NCI-H446 treated with DMSO at 0.1 percent for 48 hours (cell line): Measurements from ENCODE around the gene PLTP.
"Not testable (repeated sequence)": the region's sequence is repeated elsewhere in the genome, so short reads cannot be mapped to it uniquely, and the experiment has no call there.

Experiments
- DNase-seq: peaks from one replicate; lab custom pipeline; 2025; lab: John Stamatoyannopoulos, UW

The PLTP gene

DNA sequence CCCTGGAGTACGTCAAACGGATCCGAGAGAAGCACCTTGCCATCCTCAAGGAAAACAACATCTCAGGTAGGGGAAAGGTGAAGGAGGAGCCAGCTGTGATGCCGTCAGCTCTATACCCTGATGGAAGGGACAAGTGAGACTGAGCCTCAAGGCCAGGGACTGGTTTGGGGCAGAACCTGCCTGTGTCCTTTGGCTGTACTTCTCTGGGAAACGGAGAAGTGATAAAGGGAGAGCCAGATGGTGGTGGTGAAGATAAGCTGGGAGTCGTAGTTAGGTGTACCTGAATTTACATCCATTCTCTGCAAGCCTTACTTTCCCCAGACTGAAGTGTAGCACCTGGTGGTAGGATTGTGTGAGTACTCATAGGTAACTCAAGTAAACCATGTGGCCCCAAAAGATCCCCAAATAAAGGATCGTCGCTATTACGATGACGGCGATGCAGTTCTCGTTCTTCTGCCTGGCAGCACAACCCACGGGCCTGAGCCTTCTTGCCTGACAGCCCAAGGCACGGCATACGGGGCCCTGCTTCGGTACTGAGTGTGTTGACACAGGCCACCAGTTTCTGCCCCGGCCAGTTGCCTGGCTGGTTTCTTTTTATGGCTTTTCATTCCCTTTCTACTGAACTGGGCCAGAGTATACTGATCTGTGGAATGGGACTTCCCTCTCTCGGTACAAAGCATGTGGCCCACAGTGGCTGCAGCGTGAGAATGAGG is 33.2 kb upstream of the PLTP start:
- DNase-seq = no peak

DNA sequence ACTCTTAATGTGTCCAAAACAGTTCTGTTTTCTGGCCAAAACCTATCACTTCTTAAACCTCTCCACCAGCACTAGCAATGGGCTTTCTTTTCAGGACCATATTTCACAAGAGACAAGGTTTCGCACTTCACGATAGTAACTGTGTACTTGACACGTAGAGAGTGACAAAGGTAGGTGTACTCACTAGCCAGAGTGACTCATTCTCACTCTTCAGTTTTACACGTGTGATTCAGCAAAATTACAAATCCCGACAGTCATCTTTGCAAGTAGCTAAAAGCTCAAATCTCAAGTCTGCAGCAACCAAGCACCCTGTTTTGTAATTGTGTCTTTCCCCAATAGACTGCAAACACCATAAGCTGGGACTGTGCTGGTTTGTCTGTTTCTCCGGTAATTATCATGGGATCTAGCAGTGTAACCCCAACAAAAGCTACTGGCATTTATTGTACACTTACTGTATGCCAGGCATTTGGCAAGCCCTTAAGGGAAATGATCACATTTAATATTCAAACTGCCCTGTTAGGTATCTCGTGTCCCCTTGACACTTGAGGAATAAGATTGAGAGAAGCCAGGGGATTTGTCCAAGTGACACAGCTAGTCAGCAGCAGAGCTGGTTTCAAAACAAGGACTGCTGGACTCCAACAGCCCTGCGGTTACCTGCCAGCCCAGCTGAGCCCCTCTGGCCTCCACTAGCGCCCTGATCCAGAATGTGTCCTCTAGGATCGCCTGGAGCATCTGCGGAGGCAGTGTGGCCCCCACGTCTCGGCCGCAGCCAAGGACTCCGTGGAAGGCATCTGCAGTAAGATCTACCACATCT is 32.4 kb upstream of the PLTP start:
- DNase-seq = no peak

DNA sequence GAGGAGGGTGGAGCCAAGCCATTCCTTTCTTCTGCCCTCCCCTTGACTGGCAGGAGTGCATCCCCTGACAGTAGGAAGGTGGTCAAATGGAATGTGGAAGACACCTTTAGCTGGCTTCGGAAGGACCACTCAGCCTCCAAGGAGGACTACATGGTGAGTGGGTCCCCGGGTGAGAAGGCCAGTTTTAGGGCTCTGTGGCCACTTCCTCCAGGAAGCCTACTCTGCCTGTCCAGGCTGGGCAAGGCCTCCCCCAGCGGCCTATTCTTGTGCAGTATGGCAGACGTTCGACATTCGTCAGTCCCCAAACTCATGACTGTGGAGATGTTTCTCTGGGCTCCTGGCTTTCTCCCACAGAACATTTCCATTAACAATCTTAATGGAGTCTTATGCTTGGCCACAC is 31.7 kb upstream of the PLTP start:
- no peak for DNase-seq

DNA sequence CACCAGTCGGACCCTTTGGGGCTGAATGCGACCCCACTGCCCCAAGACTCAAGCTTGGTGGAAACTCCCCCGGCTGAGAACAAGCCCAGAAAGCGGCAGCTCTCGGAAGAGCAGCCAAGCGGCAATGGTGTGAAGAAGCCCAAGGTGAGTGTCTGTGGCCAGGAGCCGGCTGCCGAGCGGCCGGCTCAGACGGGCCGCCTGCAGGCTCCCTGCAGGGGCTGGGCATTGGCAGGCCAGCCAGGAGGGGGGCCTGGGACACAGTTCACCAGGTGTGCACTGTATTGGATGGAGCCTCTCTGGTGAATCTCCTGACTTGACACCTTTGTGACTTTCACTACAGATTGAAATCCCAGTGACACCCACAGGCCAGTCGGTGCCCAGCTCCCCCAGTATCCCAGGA is 28.5 kb upstream of the PLTP start:
- no peak for DNase-seq

DNA sequence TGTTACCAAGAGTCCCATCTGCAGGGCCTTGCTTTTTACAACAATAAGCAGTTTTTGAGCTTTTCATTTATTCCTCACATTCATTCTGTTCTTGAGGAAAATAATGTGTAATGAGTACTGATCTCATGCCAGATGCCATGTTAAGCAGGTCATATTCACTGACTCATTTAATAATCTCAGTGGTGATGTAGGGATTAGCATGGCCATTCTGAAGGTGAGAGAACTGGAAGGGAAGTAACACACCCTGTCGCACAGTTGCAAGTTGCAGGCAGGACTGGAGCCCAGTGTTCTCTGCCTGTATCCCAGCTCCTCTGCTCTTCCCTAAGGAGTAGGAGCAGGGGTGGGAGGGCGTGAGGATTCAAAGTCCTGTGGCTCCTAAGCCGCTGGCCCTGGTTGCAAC is 28.1 kb upstream of the PLTP start:
- DNase-seq = no peak

DNA sequence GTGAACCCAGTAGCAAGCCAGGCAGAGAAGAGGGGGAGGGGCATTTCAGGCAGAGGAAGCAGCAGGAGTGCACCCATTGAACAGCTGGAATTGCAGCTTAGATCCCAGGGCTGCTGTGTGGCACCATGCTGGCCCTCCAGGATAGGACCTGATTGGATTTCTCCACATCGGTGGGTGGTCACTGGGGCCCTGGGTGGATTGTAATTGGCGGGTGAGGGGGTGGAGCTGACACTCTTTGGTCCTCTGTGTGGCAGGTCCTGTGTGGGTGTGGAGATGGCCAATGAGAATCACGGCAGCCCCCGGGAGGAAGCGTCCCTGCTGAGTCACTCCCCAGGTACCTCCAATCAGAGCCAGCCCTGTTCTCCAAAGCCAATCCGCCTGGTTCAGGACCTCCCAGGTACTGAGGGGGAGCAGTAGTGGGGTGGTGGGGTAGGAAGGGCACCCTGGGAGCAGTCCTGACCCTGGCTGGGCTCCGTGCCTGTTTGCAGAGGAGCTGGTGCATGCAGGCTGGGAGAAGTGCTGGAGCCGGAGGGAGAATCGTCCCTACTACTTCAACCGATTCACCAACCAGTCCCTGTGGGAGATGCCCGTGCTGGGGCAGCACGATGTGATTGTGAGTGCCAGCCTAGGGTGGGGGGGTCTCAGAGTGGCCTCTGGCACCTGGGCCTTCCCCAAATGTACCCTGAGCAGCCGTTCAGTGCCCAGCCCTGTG is 26.9 kb upstream of the PLTP start:
- no peak for DNase-seq

DNA sequence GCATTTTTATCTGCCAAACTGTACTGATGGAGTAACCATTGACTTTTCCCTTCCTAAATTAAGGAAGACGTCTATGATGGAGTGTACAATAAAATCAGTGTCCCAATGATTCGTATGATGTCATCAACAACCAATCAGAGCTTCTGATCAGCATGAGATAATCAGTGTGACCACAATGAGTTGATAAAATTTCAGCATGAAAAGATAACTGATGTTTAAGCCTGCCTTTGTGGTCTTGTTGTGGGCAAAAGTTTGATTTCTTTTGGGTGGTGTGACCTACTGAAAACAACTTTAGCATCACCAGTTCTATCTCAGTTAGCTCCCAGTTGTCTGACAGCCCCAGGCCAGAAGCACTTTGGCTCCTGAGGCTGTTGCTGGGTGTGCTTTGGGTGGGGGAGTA is 25.8 kb upstream of the PLTP start:
- no peak for DNase-seq

DNA sequence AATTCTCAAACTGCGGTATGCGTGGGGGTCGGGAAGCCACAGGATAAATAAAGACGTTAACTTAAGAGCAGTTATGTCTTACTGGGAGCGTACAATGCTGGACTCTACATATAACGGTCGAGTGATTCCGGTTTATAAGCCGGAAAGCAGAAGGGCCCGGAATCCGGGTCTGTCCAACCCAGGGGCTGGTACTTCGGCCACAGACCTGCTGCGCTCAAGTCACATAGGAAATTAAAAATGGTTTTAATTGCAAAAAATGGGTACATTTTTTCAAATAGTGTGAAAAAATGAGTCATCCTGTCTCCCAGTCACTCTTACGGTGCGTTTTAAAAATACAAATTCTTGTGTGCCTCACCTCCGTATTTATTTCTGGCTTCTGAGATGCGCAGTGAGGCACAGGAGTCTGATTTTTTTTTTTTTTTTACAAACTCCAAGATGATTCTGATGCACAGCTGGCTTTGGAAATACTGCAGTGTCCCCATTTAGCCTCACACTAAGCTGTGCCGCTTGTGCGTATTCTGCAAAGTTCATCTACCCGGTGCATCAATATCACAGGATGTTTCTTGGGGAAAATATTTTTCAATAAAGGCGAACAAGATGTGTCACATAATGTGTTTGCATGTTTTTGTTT is 23.6 kb upstream of the PLTP start:
- DNase-seq = no peak

DNA sequence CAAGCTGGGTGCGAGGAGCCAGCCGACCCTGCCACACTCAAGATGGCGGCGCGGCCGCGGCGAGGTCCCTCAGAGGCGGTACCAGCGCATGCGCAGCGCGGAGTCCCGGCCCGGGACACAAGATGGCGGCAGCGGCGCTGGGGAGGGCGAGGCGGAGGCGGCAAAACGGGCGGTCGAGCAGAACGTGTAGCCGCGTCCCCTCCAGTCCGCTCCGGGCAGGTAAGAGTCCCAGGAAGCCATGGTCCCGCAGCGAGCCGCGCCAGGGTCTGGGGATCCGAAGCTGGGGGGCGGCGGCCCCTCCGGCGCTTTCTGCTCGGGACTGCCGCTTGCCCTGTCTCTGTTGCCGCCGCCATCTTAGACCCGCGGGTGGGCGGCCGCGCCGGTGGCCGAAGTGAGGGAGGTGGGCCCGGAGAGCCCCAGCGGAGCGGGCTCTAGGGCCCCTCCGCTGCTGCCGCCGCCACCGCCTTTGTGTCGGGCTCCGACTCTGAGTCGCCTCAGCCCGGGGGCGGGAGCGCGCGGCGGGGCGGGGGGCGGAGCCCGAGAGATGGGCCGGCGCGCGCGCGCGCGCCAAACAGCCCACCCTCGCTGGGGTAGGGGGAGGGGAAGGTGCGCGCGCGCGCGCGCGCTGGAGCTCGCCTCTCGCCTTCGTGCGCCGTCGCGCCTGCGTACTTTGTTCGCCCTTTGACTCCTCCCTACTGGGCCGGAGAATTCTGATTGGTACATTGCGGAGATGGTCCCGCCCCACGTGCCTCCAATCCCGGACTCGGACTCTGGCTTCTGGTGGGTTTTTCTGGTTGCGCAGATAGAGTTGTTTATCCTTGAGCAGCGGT is 22.8 kb upstream of the PLTP start, which contains the start of gene PCIF1:
Gene PCIF1, plus strand, starts transcription at position 98 of the 830 bp plus-strand sequence. CDS start 4,317 bp downstream, outside the sequence.
- DNase-seq = peak; percentile 91

DNA sequence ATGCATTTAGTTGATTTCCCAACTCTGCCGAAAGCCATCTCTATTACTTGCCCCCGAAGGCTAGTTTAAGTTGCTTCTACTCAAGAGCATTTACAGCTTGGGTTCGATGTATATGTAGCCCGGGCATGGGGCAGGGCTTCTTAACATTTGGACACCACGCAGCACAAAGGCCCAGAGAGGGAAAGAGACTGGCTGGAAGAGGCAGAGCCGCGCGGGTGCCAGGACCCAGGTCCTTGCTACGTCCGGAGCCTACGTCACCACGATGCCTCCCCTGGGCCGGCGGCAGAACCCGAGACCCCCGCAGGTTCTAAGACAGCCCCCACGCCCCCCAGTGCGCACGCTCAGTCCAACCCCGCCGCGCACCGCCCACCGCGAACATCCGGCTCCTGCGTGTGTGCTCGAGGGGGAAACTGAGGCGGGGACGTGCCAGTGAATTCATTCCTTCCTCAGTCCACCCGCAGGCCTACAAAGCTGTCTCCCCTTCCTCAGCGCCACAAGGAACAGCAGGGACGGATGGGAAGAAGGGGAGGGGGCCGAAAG is 22.2 kb upstream of the PLTP start:
- peak; percentile 61 for DNase-seq

DNA sequence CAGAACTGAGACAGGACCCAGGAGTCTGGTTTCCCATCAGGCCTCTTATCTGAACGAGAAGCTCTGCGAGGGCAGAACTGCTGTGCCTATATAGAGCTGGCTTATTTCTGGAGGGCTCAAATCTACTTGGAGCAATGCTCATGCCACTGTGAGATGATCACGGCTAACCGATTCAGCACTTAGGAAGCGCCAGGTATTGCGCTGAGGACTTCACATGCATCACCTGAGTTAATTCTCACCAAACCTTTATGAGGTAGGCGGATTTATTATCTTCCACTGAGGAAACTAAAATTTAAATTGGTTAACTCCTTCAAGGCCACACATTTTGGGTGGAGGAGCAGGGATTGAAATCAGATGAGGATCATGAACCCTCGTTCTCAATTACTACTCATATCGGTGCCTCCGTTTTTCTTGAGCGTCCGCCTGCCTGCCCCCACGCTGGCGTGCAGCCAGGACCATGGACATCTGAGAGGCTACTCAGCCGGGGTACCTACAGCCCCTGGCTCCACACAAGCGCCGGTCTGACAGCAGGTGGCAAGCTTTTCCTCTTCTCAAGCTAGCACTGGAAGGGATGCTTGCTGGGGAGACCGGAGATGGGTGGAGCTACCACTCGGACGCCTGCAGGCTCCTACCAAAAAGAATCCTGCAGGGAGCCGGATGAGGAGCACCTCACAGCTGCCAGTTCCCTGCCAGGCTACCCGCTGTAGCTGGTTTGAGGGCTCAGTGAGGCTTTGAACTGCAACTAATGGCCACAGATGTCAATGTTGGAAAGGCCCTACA is 21.5 kb upstream of the PLTP start:
- DNase-seq = peak; percentile 67

DNA sequence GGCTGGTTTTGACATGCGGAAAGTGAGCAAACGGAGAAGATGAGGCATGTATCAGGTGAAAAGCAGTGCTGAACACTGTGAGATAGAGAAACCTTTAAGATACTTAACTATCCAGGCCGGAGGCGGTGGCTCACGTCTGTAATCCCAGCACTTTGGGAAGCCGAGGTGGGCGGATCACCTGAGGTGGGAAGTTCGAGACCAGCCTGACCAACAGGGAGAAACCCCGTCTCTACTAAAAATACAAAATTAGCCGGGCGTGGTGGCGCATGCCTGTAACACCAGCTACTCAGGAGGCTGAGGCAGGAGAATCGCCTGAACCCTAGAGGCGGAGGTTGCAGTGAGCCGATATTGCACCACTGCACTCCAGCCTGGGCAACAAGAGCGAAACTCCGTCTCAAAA is 19.7 kb upstream of the PLTP start:
- DNase-seq = not testable (repeated sequence)

DNA sequence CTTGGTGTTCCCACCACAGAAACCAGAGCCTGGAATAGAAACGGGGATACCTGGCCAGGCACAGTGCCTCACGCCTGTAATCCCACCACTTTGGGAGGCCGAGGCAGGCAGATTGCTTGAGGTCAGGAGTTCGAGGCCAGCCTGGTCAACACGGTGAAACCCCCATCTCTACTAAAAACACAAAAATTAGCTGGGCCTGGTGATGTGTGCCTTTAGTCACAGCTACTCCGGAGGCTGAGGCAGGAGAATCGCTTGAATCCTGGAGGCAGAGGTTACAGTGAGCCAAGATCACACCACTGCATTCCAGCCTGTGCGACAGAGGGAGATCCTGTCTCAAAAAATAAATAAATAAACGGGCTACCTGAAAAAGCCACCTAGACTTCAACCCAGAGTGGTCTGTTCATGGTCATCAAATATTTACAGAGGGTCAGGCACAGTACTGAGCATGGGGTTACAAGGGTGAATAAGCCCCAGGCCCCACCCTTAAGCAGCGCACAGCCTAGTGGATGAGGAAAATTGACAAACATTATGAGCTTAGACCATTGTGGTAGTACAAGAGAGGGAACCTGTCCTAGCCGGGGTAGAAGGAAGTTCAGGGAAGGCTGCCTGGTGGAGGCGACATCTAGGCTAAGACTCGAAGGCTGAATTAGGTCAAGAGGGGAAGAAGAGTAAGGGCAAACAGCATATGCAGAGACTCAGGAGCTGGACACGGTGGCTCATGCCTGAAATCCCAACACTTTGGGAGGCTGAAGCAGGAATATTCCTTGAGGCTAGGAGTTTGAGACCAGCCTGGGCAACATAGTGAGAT is 15.3 kb upstream of the PLTP start:
- no peak for DNase-seq

DNA sequence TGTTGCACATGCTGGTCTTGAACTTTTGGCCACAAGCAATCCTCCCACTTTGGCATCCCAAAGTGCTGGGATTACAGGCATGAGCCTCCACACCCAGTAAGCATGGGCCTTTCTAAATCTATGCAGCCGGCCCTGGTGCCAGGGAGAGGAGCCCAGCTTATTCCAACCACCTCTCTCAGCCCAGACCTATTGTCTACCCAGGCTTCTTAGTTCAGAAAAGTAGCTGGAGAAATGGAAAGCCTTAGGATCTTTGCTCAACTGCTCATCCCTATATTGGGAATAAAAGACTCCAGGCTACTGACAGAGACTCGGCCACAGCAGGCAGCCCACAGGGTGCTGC is 14.7 kb upstream of the PLTP start:
- DNase-seq = no peak

DNA sequence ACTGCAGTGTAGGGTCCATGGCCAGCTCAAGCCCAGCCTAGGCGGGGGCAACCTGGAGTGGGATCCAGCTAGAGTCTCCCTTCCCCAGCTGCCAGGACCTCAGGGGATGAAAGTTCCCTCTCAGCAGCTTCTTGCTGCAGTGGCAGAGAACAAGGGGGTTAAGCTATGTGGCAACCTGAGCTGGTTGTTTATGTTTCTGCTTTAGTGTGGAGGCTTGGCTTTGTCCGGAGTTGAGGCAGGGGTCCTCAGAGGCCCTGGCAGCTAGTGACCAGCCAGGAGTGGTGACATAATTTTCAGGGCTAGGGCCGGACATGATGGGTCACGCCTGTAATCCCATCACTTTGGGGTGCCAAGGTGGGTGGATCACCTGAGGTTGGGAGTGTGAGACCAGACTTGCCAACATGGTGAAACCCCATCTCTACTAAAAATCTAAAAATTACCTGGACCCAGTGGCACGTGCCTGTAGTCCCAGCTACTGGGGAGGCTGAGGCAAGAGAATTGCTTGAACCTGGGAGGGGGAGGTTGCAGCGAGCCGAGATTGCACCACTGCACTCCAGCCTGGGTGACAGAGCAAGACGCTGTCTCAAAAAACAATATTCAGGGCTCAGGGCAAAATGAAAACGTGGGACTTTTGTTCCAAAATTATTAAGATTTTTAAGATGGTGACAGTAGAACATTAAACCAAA is 14.0 kb upstream of the PLTP start:
- DNase-seq = no peak

DNA sequence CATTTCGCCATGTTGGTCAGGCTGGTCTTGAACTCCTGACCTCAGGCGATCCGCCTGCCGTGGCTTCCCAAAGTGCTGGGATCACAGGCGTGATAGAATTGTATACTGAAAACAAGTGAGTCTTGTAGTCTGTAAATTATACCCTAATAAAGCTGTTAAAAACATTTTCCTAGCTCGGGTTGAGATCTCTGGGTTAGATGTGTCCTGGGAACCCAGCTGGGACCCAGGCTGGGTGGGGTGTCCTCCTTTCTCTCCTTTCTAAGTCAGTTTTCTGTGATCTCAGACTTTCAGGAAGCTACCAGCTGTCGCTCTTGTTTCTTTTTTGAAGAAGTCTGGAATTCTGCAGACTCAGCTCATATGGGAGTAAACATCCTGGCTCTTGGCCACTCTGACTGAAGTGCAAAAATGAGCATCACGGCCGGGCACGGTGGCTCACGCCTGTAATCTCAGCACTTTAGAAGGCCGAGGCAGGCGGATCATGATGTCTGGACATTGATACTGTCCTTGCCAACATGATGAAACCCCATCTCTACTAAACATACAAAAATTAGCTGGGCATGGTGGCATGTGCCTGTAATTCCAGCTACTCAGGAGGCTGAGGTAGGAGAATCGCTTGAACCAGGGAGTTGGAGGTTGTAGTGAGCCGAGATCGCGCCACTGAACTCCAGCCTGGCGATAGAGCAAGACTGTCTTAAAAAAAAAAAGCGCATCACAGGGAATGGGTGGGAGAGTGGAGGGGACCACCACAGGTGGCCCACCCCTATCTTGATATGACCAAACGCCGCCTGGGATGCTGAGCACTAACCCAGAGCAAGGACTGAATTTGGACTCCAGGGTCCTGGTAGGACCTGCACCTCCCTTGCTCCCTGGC is 12.7 kb upstream of the PLTP start:
- DNase-seq = no peak

DNA sequence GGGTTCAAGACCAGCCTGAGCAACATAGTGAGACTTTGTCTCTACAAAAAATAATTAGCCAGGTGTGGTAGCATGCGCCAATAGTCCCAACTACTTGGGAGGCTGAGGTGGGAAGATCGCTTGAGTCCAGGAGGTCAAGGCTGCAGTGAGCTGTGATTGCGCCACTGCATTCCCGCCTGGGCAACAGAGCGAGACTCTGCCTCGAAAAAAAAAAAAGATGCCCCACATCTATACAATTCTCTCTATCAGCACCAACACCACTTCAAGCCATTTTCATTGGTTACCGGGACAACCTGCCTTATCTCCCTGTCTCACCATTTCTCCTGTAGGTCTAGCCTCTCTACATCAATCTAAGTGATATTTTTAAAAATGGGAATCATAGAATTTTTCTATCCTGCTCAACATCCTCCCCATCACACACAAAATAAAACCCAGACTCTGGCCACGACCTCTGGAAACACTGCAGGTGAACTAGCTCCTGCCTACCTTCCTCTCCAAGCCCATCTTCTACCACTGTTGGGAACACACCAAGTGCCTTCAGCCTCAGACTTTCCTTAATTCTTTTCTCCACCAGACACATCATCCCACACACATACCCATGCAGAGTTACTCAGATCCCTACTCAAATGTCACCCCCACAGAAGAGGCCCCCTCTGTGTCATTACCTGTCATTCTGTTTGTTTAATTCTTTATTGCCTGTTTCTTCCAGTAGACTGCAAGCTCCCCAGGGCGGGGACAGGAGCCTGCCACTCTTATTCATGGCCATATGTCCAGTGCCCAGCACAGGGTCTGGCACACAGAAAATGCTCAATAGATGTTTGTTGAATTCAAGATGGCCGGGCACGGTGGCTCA is 9.6 kb upstream of the PLTP start:
- no peak for DNase-seq
